HG03039 (cell line): Measurements from ENCODE around the gene FAM72A.
A peak's percentile ranks its signal among the peaks of the same experiment; 100 is the strongest.
"Not testable (repeated sequence)": the region's sequence is repeated elsewhere in the genome, so short reads cannot be mapped to it uniquely, and the experiment has no call there.

Experiments
- ATAC-seq: cut with Tn5 transposase; IDR thresholded peaks from one replicate; pipeline ENCODE4 v1.9.1; 2021; ENCODE audit warnings: mild to moderate bottlenecking, moderate library complexity; ENCODE audit not compliant: unreplicated experiment

FAM72A gene

DNA sequence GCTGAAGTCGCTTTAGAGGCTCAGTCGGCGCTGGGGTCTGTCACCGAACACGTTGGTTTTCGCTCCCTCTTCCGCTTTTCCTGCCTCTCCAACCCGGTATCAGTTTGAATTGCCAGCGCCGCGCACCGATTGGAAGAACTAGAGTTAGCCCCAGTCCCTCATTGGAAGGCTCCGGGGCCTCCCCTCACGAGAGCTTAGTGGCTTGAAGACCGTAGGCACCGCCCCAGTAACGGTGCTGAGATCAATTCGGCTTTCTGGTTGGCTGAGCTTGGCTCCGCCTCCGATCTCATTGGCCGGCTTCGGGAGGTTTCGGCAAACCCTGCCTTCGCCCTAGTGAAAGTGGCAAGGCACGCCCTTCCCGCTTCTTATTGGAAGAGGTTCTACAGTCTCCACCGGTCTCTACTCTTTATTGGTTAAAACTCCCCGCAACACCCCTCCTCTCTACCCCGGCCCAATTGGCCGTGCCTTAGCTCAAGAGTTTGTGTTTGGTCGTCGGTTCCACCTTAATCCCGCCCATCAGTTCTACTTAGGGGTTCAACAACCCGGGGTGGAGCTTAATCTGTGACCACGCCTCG, at the start of gene FAM72A:
TSS of gene FAM72A (minus strand) at position 51 of the 575 bp plus-strand sequence. CDS start 814 bp downstream, outside the sequence.
- peak; percentile 82 for ATAC-seq

DNA sequence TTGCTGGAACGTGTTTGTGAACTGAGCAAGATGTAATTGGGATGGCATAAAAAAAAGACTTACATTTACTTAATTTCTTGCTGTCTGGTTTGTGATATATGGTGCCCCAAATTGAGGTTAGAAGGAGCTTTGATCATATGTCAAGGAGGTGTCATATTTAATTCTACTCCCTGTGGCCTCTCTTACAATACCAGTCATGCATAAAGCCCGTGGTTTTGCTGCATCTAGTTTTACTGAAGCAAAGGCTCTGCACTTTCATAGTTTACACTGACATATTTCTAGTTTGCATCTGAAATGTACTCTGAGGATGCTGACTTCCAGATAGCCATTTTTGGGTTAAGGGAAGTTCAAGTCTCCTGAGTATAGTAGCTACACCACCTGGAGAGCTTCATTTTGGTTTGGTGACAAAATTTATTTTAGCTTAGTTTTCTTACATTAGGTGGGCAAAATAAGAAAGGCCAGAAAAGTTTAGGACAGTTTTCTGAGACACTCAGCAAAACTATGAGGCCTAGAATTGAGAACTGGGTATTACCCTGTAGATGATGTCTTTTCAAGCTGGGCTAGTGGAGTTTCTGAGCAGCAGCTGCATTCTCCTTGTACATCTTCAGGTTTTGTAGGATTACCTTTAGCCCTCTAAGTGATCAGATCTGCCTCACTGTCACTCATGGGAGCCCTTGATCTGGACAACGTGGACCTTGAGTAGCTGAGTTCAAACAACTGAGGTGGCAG, 48.5 kb upstream of the FAM72A start:
- ATAC-seq = not testable (repeated sequence)

DNA sequence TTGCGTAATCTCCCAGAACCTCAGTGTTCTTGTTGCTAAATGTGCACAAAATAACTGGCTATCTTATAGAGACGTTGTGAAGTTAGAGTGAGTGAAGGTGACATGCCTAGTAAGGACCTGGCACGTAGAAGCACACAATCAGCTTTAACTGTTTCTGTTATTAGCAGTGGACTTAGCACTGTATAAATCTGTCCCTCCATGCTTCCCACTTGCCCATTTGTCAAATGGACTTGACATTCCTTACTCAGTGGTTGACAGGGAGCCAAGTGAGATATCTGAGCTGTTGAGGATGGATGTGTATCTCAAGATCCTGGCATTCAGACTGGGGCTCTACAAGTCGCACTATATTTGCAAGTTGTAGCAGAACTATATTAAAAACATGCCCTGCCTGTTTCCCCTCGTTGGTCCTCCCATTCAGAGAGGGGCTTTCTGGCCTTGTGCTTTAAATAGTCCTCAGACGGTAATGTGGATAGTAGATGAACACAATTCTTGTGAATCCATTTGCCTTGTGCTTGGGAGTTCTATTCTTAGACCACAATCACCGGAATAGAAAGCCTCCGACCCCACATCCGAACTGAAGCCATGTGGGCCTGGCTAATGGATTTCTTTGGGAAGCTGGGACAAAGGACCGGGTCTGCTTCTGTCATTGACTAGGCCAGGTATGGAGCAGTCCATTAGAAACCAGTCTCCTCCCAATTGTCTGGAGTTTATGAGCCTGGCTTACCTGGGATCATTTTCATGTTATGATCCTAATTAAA, 43.7 kb upstream of the FAM72A start:
- not testable (repeated sequence) for ATAC-seq

DNA sequence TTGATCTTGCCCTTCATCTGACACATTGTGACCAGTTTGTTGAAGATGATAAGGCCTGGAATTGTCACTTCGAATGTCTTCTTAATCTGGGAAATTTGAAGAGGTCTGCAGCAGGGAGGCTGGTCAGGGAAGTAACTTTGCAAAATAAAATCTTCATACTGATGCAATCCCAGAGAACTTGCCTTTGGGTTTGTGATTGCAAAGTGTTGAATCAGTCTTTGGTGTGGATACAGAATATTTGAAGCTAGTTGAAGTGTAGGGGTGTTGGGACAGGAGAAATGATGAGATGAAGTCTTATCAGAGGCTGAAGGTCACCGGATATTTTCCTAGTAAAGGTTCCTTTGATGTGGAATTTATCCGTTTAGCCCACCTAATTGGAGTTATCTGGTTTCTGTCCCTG, 42.8 kb upstream of the FAM72A start:
- ATAC-seq = not testable (repeated sequence)

DNA sequence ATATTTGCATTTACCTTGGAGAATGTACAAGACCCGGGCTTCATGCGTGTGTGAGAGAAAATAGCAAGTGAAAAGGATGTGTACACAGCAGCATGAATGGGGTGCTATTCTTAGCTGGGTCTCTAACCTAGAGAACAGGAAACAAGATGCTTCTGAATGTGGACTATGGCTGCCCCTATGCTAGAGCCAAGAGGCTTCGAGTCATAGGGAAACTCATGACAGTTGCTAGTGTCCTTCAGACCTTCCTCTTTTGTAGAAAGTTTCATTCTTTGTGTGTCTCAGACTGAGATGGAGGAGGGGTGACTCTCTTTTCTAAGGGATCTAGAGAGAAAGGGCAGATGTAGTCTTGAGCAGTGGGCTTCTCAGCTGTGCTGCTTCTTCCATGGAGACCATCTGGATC, 40.7 kb upstream of the FAM72A start:
- peak; percentile 99 for ATAC-seq

DNA sequence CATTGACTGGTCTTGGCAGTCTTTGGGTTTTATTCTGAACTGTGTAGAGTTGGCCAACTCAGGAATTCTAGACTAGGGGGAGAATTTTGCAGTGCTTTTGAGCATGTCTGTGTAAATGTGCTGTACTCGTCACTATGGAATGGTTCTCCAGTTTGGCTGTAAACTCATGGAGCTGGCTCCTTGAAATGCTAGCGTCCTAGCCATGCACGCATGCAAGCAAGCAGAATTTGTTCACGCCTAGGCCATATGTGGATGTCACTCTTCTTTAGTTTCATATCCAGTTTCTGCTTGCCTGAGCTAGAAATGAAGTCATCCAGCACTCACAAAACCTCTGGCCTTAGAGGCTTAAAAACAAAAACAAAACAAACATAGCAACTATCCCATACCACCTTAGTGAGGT, 37.6 kb upstream of the FAM72A start:
- ATAC-seq = not testable (repeated sequence)

DNA sequence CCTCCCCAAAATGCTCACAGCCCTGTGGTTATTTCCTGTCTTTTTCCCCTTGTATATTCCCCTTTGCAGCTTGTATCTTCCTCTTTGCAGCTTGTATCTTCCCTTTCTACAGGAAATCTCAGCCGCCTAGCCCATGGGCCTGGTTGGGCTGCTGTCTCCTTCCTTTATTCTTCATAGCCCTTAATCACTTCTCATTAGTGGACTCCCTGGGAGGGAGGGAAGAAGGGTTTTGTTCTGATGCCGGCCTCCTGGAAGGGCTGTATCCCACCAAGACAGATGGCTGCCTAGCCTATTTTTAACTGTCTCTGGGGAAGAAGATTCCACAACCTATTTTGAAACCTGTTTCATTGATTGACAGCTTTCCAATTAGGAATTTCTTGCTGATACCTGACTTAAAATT, 32.6 kb upstream of the FAM72A start:
- not testable (repeated sequence) for ATAC-seq

DNA sequence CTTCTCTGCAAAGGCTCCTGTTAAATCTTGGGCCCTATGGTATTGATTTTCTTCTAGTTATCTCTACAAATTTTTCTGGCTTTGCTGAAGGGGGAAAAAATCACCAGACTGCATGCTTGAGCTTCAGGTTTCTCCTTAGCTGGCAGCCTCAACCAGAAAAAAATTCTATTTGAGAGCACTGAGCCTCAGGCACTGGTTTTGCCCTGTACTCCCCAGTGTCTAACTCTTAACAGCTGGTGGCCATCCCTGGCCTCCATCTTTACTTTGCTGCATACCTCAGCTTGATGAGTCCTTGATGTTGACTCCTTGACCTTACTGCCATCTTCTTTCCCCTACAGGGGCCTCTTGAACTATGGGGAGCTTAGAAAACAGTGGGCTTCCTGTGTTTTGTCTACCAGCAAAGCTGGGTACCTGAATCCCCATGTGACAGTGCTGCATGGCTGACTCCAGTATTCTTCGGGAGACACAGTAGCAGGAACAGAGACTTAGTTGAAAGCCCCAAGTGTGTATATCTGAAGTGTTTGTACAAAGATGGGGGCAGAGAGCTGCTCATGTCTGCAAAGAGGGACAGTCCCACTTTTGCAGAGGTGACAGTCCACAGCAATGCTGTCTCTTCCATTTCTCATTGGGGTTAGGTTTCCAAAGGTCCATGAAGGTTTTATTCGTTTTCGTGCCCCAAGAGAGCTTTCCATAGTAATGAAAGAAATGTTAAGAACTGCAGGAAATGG, 31.7 kb upstream of the FAM72A start:
- not testable (repeated sequence) for ATAC-seq

DNA sequence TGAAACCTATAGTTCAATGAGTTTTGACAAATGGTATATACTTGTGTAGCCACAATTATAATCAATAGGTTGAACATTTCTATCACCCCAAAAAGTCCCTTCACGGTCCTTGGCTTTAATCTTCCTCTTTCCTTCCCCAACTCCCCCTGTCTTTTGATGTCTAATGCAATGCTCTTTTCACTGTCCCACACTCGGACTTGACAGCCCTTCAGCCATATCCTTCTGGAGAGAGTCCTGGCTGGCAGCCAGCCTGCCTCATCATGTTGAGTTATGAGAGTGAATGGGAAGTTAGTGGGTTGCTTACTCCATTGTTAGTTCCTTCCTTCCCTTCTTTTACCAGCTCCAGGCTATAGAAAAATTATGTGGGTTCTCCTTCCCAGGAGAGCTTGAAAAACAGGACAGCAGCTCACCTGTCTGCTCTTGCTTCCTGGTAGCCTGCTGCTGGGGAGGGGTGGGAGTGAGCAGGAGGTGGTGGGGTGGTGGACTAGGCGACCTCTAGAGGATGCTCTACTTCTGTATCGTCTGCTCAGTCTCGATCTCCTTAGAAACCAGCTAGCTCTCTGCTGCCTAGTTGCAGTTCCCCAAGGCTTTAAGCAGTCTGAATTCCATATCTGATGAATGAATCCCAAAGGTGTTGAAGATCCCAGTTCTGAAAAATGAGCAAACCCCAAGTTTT, 30.5 kb upstream of the FAM72A start:
- peak; percentile 83 for ATAC-seq

DNA sequence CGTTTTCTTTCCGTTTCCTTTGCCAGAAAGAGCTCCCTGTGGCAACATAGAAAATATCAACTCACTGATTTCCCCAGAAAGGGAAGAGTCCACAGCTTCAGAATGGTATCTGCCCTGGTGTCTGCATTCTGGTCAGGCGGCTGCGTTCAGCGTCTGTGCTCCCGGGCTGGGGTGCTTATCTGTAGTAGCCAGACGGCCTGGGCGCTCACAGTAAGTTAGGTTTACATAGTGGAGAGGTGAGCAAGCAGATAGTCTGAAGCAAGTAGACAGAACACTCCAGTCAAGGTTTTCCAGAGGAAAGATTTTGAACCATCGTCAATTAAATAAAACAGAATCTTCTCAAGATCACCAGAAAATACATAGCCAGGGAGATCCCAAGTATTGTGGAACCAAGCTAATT, 29.4 kb upstream of the FAM72A start:
- ATAC-seq = not testable (repeated sequence)

DNA sequence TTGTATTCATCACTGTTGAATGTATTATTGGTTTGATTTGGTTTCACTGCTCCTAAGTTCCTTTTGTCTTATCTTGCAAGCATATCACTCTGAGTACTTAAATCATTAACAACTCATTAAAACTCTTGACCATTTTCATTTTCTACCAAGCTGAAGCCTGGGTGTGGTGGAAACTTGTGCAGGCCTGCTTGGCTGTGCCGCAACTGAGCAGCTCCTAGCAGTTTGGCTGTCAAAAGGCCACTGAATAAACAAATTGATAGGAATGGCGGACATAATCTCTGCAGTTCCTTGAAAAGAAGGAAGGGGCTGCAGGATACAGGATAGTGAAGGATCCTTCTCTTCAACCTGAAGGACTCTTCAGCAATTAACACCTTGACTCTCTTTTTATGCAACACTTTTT, 26.6 kb upstream of the FAM72A start:
- ATAC-seq = not testable (repeated sequence)

DNA sequence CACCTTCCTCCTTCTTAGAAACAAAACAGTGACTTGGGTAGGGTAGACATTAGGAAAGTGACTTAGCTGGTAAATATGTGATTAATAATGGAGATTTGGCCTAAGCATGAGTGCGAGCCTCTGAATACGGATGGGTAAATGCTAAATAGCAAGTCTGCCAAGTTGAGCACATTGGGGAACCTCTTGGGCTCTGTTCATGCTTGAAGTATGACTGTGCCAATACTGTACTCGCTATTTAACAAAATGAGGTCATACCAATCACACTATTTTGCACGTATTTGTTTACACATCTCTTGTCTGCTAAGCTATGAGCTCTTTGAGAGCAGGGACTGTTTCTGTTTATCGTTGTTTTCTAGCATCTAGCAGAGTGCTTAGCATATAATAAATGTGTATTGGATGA, 24.2 kb upstream of the FAM72A start:
- ATAC-seq = not testable (repeated sequence)

DNA sequence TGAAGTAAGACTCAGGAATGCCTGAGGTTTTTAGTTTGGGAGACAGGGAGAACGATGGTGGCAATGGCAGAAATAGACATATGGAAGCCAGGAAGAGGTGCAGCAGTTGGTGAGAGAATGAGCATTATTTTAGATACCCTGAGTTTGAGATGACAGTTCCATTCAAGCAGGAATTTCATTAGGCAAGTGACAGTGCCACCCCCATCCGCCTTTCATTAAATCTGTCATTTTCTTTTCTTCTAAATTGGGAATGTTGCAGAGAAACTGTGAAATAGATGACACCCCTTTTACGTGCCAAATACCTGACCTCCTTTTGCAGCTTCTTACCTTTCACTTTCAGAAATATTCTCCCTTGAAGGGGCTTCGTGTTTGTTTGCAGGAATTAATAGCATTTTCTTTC, 22.7 kb upstream of the FAM72A start:
- not testable (repeated sequence) for ATAC-seq

DNA sequence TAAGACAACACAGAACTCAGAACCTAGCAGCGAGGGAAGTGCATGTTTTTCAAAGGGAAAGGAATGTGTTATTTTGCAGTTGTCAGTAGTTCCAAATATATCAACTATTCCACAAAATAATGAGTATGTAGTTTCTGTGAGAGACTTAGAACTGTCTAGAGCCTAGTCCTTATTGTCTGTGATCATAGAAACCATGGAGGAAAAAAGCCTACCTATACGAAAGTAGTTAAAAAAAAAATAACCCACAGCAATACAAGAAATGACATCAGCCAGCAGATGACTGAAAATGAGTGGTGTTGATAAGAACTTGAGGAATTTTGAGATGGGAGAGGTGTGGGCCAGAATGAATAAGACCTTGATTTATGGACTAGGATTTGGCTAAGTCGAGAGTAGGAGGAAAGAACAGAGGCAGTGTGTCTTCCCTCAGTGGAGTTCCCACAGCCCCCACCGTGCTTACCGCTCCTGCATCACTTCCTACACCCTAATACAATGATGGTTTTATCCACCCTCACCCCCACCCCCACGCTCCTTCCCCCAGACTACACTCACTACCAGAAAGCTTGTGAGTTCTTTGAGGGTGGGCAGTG, 21.6 kb upstream of the FAM72A start:
- ATAC-seq = not testable (repeated sequence)

DNA sequence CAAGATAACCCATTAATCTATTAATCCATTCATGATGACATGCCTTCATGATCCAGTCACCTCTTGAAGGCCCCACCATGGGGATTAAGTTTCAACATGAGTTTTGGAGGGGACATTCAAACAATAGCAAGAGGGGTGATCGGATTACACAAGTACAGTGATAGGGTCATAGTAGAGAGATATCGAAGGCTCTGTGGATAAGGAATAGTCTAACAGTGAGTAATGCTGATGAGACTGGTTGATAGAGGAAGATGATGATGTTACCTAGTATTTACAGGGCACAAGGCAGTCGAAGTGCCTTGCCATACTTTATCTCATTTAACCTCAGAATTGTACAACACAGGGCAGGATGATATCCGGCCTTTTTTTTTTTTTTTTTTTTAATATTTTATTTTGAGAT, 18.9 kb upstream of the FAM72A start:
- ATAC-seq = not testable (repeated sequence)

DNA sequence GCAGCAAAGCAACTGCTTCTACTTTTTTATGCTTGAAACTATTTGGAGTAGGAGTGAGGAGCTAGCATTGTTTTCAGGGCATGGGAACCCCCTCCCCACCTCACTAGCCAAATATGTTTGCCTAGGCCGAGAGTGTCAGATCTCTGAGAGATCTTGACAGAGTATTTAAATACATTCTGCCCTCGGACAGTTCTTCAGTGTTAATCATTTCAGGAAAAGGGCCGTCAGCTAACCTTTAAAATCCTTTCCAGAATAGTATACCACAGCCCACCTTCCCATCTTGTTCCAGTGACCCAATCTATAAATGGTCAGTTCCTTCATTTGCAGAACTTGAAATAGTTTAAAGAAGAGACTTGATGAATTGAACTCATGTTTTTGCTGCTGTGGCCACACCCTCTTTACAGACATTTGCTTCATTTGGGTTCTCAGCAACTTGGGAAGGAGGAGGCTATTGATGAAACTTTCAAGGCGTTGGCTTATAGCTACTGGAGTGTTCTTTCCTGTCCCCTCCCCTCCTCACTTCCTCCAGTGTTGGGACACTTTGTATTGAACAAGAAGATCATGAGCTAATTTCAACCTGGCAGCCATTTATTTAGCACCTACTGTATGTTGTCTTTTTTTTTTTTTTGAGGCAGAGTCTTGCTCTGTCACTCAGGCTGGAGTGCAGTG, 17.8 kb upstream of the FAM72A start:
- ATAC-seq = not testable (repeated sequence)

DNA sequence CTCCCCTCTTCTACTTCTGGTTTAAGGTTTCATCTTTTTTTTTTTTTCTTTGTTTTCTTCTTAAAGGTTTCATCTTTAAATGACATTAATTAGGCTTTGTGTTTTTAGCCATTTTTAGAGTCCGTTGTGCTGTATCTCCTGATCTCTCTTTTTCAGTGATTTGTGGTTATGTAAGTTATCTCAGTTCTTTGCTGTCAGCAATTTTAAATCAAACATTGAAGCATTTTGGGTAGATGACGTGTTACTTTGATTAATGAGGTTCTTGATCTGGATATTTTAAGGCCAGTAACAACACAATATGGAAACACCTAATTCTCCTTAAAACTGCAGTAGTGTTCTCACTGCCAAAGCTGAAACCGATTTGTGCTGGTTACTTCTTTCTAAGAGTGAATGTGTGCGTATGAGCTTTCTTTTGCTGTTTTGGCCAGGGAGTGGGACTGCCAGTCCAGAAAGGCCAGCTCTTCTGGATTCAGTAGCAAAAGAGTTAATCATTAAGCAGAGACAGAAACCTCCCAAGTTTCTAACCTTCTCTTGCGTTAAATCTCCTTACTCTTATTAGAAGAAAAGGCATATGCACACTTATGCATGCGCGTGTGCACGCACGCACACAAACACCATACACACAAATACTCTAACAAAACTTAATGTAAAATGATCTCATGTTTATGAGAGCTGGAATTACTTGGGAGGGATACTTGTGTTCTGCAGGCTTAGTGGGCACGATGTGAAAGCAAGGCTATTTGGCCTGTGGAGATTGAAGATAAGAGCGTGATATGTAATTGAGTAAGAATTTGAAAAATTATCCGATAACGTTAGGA, 17.1 kb upstream of the FAM72A start:
- ATAC-seq = not testable (repeated sequence)

DNA sequence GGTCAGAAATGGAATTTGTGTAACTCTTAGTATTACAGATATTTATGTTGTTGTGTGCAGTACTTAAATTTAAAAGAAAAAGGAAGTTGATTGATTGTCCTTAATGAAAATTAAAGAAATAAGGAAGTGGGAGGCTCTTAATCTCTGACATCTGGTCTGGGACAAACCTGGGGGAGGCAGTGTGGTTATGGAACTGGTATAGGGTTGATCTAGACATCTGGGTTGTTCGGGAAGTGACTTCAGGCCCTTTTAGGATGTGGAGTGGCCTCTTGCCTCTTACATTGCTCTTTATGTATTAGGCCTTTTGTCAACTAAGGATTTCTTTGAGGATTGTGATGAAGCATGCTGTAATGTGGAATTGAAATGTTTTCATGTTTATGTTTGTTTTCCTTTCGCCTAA, 16.1 kb upstream of the FAM72A start:
- ATAC-seq = not testable (repeated sequence)

DNA sequence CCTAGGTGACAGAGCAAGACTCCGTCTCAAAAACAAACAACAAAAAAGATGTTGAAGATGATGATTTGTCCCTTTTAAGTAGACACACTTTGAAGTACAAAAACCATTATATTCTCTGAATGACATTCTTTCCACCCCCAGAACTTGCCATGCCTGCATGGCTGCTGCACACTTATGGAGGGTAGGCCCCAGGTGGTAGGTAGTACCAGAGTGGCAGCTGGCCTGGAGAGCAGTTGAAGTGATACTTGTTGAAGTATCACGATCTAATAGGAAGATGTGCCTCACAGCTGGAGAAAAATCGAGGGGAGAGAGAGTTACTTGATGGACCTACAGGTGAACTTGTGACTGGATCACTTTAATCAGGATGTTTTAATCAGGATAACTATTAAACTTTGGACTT, 15.6 kb upstream of the FAM72A start:
- ATAC-seq = not testable (repeated sequence)
